DND-41 (cell line): Measurements from ENCODE around the gene VPS33A.

ENCODE experiments used
- ATAC-seq: fragments of 200-7000 bp; cut with Tn5 transposase; 3 replicates; pipeline ENCODE4 v1.9.1; 2021; ENCODE audit warnings: low read depth; ENCODE audit not compliant: insufficient read depth
- DNase-seq: peaks from one replicate; pipeline ENCODE4 v3.0.0-alpha.2; 2020
- H2AFZ ChIP-seq: 2 replicates; pipeline ENCODE4 v1.6.0; 2012; ENCODE audit warnings: low read depth, low read length
- H3K27ac ChIP-seq: 2 replicates; pipeline ENCODE4 v1.5.1; 2012; ENCODE audit warnings: low read length, inconsistent platforms
- H3K27me3 ChIP-seq: fragments of 200-600 bp; sonication (generic); 2 replicates; pipeline ENCODE4 v1.6.0; 2012; ENCODE audit warnings: low read length, mild to moderate bottlenecking, inconsistent platforms; ENCODE audit not compliant: insufficient read depth, poor library complexity
- H3K36me3 ChIP-seq: 2 replicates; pipeline ENCODE4 v1.5.1; 2012; ENCODE audit warnings: low read length, inconsistent platforms; ENCODE audit not compliant: insufficient read depth
- H3K4me1 ChIP-seq: 2 replicates; pipeline ENCODE4 v1.5.1; 2012; ENCODE audit warnings: mild to moderate bottlenecking, low read length; ENCODE audit not compliant: insufficient read depth
- H3K4me2 ChIP-seq: 2 replicates; pipeline ENCODE4 v1.6.0; 2012; ENCODE audit warnings: mild to moderate bottlenecking, moderate library complexity, low read length, inconsistent platforms; ENCODE audit not compliant: insufficient read depth
- H3K4me3 ChIP-seq, 2 experiments: fragments of 200-600 bp in 1 of 2; shearing (Covaris generic) in 1 of 2; 2 replicates each; pipeline ENCODE4 v1.5.1; 2012 to 2016; ENCODE audit warnings: inconsistent platforms in 2 of 2, low read length in 2 of 2, mild to moderate bottlenecking in 2 of 2, low read depth in 1 of 2, moderate library complexity in 1 of 2
- H3K79me2 ChIP-seq: 2 replicates; pipeline ENCODE4 v1.6.0; 2012; ENCODE audit warnings: low read length, inconsistent platforms; ENCODE audit not compliant: insufficient read depth
- H3K9ac ChIP-seq: 2 replicates; pipeline ENCODE4 v1.6.0; 2012; ENCODE audit warnings: low read depth, mild to moderate bottlenecking, inconsistent platforms, low read length, moderate library complexity
- H3K9me3 ChIP-seq: 2 replicates; pipeline ENCODE4 v1.5.1; 2012; ENCODE audit warnings: low read length, moderate library complexity, mild to moderate bottlenecking, inconsistent platforms; ENCODE audit not compliant: insufficient read depth, severe bottlenecking
- H4K20me1 ChIP-seq: 2 replicates; pipeline ENCODE4 v1.6.0; 2012; ENCODE audit warnings: low read length; ENCODE audit not compliant: insufficient read depth
- EZH2 ChIP-seq: IDR thresholded peaks from 3 replicates; pipeline ENCODE4 v1.6.1; 2012; ENCODE audit warnings: borderline replicate concordance, low read depth, mild to moderate bottlenecking, moderate library complexity, low read length, inconsistent platforms; ENCODE audit not compliant: severe bottlenecking
- TF ChIP-seq, protein P1 (sequence below): IDR thresholded peaks from 2 replicates; pipeline ENCODE4 v1.5.1; 2012; ENCODE audit warnings: borderline replicate concordance, low read length, moderate library complexity, mild to moderate bottlenecking; ENCODE audit not compliant: poor library complexity, severe bottlenecking; ENCODE audit errors: extremely low read depth

Gene VPS33A

GRCh38 chr12:122228092-122228491 is 38.2 kb downstream of the VPS33A start:
- no peak for ATAC-seq
- peak overlapping the region; percentile 93 for H3K4me2 ChIP-seq

DNA sequence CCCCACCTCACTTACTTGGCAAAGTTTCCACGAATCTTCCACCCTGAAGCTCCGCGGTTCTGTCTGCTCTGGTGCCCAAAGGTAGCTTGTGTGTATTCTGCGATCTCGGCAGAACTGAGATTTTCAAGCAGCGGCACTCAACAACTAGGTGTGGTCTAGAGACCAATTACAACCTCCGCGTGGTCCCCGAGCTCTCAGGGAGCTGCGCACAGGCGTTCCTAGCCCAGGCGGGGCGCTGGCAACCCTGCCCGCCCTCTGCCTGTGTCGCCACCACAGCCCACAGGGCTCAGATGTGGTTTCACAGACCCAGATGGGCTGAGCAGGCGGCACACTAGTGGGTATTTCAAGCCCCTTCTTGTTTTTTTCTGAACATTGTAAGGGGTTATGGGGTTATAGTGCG is 39.0 kb downstream of the VPS33A start:
- Histone ChIP-seq H3K9me3 (no peaks in the 10 kb centered on the region), H3K9ac (peak overlapping the region; percentile 46), H3K4me2 (peak overlapping the region; percentile 93), H3K27ac (no peak overlapping the region; the same call in 1 of the 2 replicates), H3K4me3 (peak overlapping the region; percentile 22 to 64; a peak in 3 of 4 replicates), H3K27me3 (no peaks in the 10 kb centered on the region), H3K4me1 (peaks cover 62% of the 10 kb centered on the region), H4K20me1 (peaks cover 36% of the 10 kb centered on the region), H3K36me3 (peaks cover 32% of the 10 kb centered on the region), H3K79me2 (peaks cover 34% of the 10 kb centered on the region), H2AFZ (no peak overlapping the region)
- TF ChIP-seq, protein P1, sequence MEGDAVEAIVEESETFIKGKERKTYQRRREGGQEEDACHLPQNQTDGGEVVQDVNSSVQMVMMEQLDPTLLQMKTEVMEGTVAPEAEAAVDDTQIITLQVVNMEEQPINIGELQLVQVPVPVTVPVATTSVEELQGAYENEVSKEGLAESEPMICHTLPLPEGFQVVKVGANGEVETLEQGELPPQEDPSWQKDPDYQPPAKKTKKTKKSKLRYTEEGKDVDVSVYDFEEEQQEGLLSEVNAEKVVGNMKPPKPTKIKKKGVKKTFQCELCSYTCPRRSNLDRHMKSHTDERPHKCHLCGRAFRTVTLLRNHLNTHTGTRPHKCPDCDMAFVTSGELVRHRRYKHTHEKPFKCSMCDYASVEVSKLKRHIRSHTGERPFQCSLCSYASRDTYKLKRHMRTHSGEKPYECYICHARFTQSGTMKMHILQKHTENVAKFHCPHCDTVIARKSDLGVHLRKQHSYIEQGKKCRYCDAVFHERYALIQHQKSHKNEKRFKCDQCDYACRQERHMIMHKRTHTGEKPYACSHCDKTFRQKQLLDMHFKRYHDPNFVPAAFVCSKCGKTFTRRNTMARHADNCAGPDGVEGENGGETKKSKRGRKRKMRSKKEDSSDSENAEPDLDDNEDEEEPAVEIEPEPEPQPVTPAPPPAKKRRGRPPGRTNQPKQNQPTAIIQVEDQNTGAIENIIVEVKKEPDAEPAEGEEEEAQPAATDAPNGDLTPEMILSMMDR = peak; percentile 39
- TF ChIP-seq EZH2 = no peak
- ATAC-seq (peak; percentile 81), DNase-seq (peak; percentile 95)

More at GRCh38 chr12:122228092-122228491, 38.2 kb downstream of the VPS33A start:
- Histone ChIP-seq H3K9ac (peak overlapping the region; percentile 46), H2AFZ (no peak overlapping the region), H3K36me3 (peaks cover 29% of the 10 kb centered on the region), H4K20me1 (peaks cover 33% of the 10 kb centered on the region), H3K9me3 (no peaks in the 10 kb centered on the region), H3K4me3 (peak overlapping the region; percentile 22 to 64; a peak in 3 of 4 replicates), H3K27me3 (no peaks in the 10 kb centered on the region), H3K4me1 (peaks cover 56% of the 10 kb centered on the region), H3K27ac (peak overlapping the region; percentile 56), H3K79me2 (peaks cover 27% of the 10 kb centered on the region)
- no peak for TF ChIP-seq EZH2
- TF ChIP-seq, protein P1 = no peak
- DNase-seq = no peak

DNA sequence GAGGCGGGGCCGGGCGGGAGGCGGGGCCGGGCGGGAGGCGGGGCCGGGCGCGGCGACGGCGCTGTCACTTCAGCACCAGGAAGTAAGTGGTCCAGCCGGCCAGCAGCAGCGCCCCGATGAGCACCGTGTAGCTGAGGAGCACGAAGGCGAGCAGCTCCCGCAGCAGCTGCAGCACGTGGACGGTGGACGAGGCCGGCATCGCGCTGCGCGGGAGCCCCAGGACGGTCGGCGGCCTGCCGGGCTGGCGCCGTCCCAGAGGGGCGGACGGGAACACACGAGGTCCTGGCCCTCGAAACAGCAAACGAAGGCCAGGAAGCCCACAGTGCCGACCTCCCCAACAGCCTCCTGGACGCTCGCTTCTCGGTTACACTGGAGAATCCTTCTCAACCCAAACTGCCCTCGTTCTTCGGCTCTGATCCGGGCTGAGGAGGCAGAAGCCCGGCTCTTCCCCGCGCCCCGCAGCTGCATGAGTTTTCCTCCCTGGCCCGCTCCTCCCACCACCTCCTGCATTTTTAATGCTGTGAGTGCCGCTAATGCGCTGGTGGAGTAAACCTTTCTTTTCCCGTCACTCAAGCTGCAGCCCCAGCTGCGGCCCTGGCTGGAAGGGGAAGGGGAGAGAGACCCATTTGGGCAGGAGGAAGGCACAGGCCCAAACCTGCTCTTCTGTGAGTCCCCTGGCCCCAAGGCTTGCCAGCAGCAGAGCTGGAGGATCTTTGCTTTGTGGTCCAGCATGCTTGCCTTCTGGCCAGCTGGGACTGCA is 39.7 kb downstream of the VPS33A start:
- peak overlapping the region; percentile 93 for H3K4me2 ChIP-seq
- peak overlapping the region in 1 of 2 experiments; percentile 64; a peak in 2 of 4 replicates for H3K4me3 ChIP-seq
- no peaks in the 10 kb centered on the region for H3K9me3 ChIP-seq
- peak overlapping the region; percentile 73 for H2AFZ ChIP-seq
- H3K9ac ChIP-seq = peak overlapping the region; percentile 46; the same call in 1 of the 2 replicates
- peaks cover 41% of the 10 kb centered on the region for H3K79me2 ChIP-seq
- TF ChIP-seq, protein P1 = no peak
- TF ChIP-seq EZH2 = no peak
- H4K20me1 ChIP-seq = peaks cover 36% of the 10 kb centered on the region
- peaks cover 62% of the 10 kb centered on the region for H3K4me1 ChIP-seq
- peaks cover 35% of the 10 kb centered on the region for H3K36me3 ChIP-seq
- no peaks in the 10 kb centered on the region for H3K27me3 ChIP-seq
- H3K27ac ChIP-seq = no peak overlapping the region
- no peak for DNase-seq
- ATAC-seq = peak; percentile 56
